Stimulated activated CD4-positive, alpha-beta T cell treated with anti-CD3 and anti-CD28 coated beads, TNF-alpha, amount 100 ng/mL, for 4 hours (primary cell): ENCODE results near the gene MAGEB3.

Source experiments
- DNase-seq, 3 experiments: peaks; one replicate each; pipeline ENCODE4 v3.0.0-alpha.2; 2020; ENCODE audit warnings: low read depth in 3 of 3

The MAGEB3 gene

GRCh38 chrX:30278365-30278764 lies 47.9 kb downstream of the MAGEB3 start:
- DNase-seq: no peak

- DNase-seq: no peak
These were observed 50.0 kb downstream of the MAGEB3 start for GRCh38 chrX:30280428-30280827.

DNA sequence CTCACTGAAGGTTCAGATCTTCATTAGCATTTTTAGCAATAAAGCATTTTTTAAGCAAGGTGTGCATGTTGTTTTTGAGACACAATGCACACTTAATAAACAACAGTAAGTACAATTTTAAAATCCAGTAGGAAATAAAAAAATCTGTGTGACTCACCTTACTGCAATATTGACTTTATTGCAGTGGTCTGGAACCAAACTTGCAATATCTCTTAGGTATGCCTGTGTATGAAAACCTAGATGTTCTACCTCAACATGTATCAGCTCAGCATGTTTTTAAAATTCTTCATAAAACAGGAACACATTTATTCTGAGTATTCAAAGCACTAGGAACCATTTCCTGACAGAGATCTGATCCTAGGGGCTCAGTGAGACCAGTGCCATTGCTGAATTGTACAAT lies 52.1 kb downstream of the MAGEB3 start:
- DNase-seq: no peak

DNA sequence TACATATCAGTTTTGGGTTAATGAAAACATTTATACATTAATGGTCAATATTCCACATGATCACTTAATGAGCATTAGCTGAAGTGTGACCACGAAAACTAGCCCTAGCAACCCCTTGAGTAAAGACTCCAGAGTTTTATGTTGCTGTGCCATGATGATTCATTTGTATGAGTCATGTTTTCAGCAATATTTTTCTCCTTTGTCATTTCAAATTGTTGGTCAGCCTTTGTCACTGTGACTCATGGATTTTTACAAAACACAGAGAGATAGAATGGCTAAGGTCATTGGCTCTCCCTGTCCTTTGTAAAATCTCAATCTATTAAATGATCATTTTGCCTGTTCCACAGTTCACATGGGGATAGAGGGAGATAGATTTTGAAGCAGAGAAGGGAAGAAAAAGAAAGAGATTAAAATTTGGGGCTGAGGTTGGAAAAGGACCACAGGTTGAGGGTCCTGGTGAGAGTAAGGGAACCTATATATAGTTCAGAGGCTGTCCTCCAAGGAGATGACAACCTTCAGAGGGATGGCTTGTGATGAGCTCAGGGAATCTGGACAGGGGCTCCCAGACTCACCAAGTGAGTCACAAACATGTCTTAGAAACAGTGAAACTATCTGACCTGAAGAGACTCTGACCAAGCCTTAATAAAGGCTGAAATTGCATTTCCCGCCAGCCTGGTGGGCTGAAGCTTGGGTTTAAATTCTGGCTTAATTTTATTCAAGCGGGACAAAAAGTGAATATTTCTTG lies 53.2 kb downstream of the MAGEB3 start:
- no peak for DNase-seq
